Type B pancreatic cell (in vitro differentiated cells): ENCODE data around the gene TMEM123. TPM values are rescaled to one million over a fixed set of nuclear protein-coding genes. Genes with fewer than 3 reads are reported as not detected.

Experiments
- DNase-seq: peaks from one replicate; pipeline ENCODE4 v3.0.0; 2021; ENCODE audit warnings: mixed read lengths; ENCODE audit not compliant: unreplicated experiment; ENCODE audit errors: extremely low spot score
- H3K27ac Mint-ChIP-seq: 2 replicates; pipeline ENCODE4 v1.8.0; 2021; ENCODE audit warnings: mild to moderate bottlenecking, mixed read lengths
- H3K27me3 Mint-ChIP-seq: 2 replicates; pipeline ENCODE4 v1.8.0; 2021; ENCODE audit warnings: mixed read lengths
- H3K36me3 Mint-ChIP-seq: 2 replicates; pipeline ENCODE4 v1.8.0; 2021; ENCODE audit warnings: mixed read lengths
- H3K4me1 Mint-ChIP-seq: one replicate; pipeline ENCODE4 v1.8.0; 2021; ENCODE audit warnings: mixed read lengths; ENCODE audit not compliant: unreplicated experiment
- H3K4me3 Mint-ChIP-seq: 2 replicates; pipeline ENCODE4 v1.8.0; 2021; ENCODE audit warnings: mild to moderate bottlenecking, mixed read lengths
- H3K9me3 Mint-ChIP-seq: 2 replicates; pipeline ENCODE4 v1.8.0; 2021; ENCODE audit warnings: mixed read lengths
- total RNA-seq: library from RNA; stranded (reverse); gene quantifications from 2 replicates; pipeline ENCODE4 v1.2.1, GENCODE V29; 2021; ENCODE audit warnings: low replicate concordance
- TF ChIP-seq, protein P1 (sequence below): fragments of 200-600 bp; sonication (generic); conservative IDR thresholded peaks from 2 replicates; pipeline ENCODE4 v1.5.0; 2021; ENCODE audit warnings: antibody characterized with exemption, mild to moderate bottlenecking

TMEM123 gene
- total RNA-seq, 1 donor from 2014 or later, result 144 TPM

DNA sequence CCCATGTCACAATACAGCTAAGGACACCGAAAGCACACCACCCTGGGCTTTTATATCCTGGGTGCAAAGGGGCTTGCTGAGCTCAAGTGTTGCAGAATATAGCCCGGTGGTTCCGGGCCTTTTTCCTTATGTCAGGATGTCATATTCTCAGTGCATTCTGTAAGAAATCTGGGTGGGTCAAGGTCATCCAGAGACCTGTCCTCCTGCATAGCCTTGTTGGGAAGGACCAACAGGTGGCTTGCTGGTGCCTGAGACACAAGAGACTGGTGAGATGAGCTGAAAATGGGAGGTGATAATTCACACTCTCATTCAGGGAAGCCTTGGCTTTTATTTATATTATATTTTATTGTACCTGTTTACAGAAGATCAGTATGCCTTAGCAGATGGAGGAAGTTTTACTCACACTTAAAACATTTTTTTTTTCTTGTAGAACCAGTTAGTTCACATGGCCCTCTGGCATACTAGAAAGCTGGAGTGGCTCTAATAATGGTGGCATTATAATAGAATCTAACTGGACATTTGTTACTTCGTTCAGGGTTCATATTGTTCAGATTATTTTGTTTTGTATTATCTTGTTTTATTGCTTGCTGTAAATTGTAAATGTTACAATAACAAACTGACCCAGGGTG lies 14.6 kb upstream of the TMEM123 start:
- H3K4me3 Mint-ChIP-seq, result peak overlapping the region; percentile 32
- H3K27ac Mint-ChIP-seq, result peak overlapping the region; percentile 48
- DNase-seq, result no peak
- no peaks in the 10 kb centered on the region for H3K27me3 Mint-ChIP-seq
- TF ChIP-seq, protein P1, sequence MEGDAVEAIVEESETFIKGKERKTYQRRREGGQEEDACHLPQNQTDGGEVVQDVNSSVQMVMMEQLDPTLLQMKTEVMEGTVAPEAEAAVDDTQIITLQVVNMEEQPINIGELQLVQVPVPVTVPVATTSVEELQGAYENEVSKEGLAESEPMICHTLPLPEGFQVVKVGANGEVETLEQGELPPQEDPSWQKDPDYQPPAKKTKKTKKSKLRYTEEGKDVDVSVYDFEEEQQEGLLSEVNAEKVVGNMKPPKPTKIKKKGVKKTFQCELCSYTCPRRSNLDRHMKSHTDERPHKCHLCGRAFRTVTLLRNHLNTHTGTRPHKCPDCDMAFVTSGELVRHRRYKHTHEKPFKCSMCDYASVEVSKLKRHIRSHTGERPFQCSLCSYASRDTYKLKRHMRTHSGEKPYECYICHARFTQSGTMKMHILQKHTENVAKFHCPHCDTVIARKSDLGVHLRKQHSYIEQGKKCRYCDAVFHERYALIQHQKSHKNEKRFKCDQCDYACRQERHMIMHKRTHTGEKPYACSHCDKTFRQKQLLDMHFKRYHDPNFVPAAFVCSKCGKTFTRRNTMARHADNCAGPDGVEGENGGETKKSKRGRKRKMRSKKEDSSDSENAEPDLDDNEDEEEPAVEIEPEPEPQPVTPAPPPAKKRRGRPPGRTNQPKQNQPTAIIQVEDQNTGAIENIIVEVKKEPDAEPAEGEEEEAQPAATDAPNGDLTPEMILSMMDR, result no peak
- H3K4me1 Mint-ChIP-seq, result peaks cover 8% of the 10 kb centered on the region
- H3K9me3 Mint-ChIP-seq, result peaks cover 1% of the 10 kb centered on the region
- H3K36me3 Mint-ChIP-seq, result no peaks in the 10 kb centered on the region

DNA sequence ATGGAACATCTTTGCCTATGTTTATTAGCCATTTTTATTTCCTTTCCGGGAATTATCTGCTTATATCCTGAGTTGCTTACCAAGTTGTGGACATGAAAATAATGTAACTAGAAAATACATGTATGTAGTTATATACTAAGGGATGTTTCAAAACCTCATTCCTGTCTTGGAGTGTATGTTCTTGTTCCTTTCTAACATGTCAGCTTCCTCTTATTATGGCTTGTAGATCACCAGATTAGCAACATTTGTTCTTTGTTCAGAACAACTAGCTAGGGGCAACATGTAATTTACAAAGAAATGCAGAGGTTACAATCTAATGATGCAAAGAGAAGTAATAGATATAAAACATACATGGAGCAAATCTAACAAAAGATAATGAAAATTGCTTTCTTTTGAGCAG lies 13.1 kb upstream of the TMEM123 start:
- Mint-ChIP-seq H3K9me3 (no peaks in the 10 kb centered on the region), H3K36me3 (no peaks in the 10 kb centered on the region), H3K4me3 (no peak overlapping the region), H3K27ac (peak overlapping the region; percentile 8), H3K27me3 (no peaks in the 10 kb centered on the region), H3K4me1 (peaks cover 8% of the 10 kb centered on the region)
- no peak for DNase-seq
- TF ChIP-seq, protein P1, result no peak

DNA sequence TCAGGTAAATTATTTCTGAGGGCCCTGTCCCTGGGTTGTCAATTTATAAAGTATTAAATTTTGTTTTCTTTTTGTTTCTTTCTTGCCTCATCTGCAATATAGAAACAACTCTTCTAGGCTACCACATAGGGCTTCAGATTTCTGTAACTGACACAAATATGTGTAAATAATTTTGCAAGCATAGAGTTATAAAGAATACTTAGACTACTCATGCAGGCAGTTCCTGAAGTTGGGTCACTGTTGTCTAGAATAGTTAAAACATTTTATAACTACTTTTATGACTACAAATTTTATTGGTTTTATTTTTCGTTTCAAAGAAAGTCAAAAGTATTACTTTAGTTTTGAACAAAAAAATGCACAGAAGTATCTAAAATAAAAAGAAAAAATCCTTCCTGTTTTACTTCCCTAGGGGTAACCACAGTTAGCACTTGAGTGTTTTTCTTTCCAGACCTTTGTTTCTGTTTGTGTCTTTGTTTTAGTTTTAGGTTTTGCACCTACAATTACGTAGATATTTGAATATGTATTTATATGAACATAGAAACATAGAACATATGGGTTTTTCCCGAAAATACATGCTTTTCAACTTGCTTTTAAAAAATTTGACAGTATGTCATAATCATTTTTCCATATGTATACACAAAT lies 12.4 kb upstream of the TMEM123 start:
- no peak overlapping the region for H3K27ac Mint-ChIP-seq
- H3K36me3 Mint-ChIP-seq, result no peaks in the 10 kb centered on the region
- H3K4me1 Mint-ChIP-seq, result peaks cover 8% of the 10 kb centered on the region
- H3K4me3 Mint-ChIP-seq, result no peak overlapping the region
- DNase-seq, result no peak
- TF ChIP-seq, protein P1, result no peak
- H3K9me3 Mint-ChIP-seq, result no peaks in the 10 kb centered on the region
- no peaks in the 10 kb centered on the region for H3K27me3 Mint-ChIP-seq

DNA sequence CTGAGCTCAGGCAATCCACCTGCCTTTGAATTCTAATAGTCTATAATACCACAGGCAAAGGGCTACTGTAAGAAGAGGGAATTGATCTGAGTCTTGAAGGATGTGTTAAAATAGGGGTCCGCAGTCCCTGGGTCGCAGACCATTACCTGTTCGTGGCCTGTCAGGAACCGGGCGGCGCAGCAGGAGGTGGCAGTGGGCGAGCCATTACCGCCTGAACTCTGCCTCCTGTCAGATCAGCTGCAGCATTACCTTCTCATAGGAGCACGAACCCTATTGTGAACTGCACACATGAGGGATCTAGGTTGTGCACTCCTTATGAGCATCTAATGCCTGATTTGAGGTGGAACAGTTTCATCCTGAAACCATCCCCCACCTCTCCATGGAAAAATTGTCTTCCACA lies 11.5 kb upstream of the TMEM123 start:
- Mint-ChIP-seq H3K4me1 (peaks cover 6% of the 10 kb centered on the region), H3K9me3 (no peaks in the 10 kb centered on the region), H3K4me3 (no peak overlapping the region), H3K27ac (no peak overlapping the region), H3K27me3 (no peaks in the 10 kb centered on the region), H3K36me3 (no peaks in the 10 kb centered on the region)
- TF ChIP-seq, protein P1, result no peak
- no peak for DNase-seq

DNA sequence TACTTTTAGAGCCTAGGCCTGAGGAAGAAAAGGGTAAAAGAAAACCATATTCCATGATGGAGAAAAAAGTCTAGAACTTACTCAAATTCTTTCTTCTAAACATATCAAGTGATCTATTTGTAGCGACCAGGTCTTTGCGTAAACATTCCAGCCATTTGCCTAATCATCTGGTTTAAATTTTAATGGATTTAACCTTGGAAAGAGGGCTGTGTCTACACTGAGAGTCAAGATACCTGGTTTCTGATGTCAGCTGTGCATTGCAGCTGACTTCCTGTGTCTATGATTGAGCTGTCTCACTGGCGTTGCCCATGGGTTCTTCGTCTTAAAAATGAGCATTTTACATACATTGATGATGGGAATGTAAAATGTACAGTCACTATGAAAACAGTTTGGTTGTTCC lies 10.0 kb upstream of the TMEM123 start:
- Mint-ChIP-seq H3K36me3 (no peaks in the 10 kb centered on the region), H3K9me3 (no peaks in the 10 kb centered on the region), H3K4me3 (no peak overlapping the region), H3K4me1 (peaks cover 7% of the 10 kb centered on the region), H3K27ac (no peak overlapping the region), H3K27me3 (peaks cover 3% of the 10 kb centered on the region)
- DNase-seq, result no peak
- TF ChIP-seq, protein P1, result no peak
